ENCODE measurements around the gene BRICD5.
A peak's percentile ranks its signal among the peaks of the same experiment; 100 is the strongest.

Gene BRICD5

DNA sequence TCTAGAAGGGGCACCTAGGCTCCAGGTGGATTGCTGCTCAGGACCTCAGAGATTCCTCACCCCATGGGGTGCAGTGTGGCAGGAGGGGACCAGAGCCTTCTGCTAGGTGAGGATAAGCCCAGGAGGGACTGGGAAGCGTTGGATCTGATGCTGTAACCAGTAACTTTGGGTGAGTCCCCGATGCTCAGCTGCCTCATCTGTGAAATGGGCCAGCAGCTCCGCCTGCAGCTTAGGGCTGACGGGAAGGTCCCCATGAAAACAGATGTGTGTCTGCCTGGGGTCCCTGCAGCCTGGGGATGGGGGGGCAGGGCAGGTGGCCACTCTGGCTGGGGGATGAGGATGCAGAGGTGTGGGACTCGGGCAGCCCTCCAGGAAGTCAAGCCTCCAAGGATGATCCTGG lies 11.6 kb downstream of the BRICD5 start:
- DNase-seq (ENCODE audit: low read depth in 2 of 2) = no peak

DNA sequence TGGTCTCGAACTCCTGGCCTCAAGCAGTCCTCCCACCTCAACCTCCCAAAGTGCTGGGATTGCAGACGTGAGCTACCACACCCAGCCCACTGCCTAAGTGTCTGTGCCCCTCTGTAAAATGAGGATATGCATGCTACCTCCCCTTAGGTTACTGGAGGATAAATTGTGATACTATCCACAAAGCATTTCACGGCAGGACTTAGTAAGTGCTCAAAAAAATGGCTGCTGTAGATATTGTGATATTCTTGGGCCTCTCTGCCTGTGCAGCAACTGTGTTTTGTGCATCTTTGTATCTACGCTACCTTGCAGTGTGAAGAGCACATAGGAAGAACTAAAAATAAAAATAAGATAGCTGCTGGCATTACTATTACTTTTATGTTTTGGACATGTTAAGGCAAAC lies 12.4 kb downstream of the BRICD5 start:
- no peak for DNase-seq (ENCODE audit: low read depth in 2 of 2)

DNA sequence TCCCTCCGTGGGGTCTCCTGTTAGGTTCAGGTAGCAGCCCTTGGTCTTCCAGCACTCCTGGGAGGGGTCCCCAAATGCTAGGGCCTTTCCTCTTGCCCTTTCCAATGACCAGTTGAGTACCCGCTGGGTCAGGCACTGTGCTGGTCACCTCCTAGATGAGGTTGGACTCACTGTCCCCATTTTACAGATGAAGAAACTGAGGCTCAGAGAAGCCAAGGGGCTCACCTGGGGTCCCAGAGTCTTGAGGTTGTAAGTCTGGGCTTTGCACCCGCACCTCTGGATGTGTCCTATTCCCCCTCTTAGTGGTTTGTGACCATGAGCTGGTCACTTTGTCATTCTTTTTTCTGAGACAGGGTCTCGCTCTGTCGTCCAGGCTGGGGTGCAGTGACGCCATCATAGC lies 12.9 kb downstream of the BRICD5 start:
- DNase-seq (ENCODE audit: low read depth in 2 of 2) = no peak

DNA sequence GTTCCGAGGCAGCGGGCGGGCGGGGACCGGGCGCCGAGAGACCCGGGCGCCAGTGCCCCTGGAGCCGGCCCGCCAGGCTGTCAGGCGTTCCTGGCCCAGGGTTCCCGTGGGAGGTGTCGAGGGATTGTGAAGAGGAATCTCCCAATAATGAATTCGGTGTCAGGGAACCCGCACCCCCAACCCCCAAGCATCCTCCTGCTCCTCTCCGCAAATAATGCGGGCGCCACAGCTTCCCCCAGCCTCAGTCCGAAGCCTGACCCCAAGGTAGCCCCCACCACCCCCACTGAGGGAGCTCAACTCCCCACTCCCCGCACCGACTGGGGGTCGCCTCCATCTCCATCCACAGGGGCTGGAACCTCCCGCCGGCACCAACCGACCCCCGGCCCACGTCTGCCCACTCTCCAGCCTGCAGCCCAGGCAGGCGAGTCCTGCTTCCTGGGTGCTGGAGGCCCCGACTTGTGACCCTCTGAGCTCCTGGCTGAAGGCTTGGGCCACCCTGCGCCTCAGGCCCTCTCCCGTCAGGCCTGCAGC lies 13.6 kb downstream of the BRICD5 start:
- DNase-seq (ENCODE audit: low read depth in 2 of 2) = no peak

DNA sequence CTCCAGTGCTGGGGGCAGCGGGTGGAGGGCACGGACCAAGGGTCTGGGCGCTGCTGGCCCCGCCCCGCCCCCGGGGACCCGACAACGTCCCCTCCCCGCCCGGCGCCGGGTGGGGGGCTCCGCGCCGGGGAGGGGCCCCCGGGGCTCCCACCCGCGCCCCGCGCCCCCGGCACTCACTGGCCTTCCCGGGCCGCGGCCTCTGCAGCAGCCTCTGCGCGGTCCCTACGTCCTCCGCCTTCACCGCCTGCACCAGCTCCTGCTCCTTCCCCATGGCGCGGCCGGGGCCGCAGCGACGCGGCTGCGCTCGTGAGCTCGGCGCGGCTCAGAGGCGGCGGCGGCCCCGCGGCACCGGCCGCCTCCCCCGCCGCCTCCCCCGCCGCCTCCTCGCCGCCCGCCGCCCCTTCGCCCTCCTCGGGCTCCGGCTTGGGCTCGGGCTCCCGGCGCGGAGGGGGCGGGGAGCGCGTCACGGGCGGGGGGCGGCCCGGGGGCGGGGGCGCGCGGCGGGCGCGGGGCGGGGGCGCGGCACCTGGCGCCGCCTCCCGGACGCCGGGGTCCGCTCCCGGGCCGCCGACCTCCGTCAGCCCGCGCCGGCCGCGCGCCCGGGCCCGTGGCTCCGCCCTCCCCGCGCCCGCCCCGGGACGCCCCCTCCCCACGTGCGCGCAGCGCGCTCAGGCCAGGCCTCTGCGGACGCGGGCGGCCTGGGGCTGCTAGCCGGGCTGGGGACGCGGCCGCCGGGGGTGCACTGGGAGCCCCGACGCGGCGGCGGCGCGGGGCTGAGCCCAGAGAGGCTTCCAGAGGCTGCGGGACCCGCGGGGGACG lies 14.3 kb downstream of the BRICD5 start, which contains the start of gene CASKIN1:
Gene CASKIN1 (minus strand): TSS at position 444 of the 819 bp plus-strand sequence. CDS start 173 bp downstream, at position 271.
- no peak for DNase-seq (ENCODE audit: low read depth in 2 of 2)

DNA sequence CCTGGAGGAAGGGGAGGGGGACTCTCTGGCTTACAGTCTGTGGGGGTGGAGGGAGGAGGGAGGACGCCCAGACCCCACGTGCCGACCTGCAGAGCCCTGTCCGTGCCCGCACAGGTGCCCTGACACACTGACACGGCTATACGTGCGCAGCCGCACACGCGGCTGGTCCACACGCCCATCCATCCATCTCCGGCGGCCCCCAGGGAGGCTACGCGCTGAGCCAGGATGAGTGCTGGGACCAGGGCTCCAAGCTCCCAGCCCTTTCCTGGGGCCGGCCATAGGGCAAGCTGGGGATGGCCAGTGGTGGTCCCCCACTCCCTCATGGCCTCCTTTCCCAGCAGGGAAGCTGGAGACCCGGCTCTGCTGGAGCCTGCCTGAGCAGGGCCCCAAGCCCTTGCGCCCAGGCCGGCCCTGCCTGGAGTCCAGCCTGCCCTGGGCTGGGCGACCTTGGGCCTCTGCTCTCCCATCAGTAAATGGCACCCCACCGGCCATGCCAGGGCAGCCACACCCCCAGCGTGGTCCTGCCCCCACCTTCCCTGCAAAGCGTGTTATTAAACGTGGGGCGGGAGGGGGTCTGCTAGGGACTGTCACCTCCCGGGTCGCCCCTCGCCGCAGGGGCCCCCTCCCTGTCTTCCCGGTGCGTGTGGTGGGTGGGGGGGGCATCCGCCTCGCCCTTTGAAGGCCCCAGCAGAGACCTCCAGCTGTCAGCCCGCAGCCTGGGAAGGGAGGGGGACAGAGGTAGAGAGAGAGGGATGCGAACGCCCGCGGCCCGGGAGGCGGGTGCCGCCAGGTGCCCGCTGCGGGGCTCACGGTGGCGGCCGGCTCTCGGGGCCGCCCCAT lies 15.1 kb downstream of the BRICD5 start:
- DNase-seq (ENCODE audit: low read depth in 2 of 2) = no peak

DNA sequence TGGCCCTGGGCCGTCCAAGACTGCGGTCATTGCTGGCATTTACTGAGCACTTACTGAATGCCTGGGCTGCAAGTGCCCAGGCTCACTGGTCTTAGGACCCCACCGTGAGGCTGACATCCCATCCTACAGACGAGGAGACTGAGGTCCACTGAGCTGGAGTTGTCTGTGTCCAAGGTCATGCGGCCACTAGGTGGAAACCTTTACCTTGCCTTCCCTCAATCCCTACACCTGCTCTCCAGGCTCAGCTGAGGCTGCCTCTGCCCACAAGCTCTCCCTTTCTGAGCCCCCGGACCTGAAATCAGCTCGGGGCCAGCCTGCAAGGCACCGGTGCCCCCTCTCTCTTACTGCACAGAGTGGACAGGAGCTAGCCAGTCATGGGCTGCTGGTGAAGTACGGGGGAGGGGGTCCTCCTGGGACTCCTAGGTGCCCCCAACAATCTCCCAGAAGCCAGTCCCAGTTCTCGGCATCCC lies 15.8 kb downstream of the BRICD5 start:
- DNase-seq (ENCODE audit: low read depth in 2 of 2) = peak; percentile 10 to 19

DNA sequence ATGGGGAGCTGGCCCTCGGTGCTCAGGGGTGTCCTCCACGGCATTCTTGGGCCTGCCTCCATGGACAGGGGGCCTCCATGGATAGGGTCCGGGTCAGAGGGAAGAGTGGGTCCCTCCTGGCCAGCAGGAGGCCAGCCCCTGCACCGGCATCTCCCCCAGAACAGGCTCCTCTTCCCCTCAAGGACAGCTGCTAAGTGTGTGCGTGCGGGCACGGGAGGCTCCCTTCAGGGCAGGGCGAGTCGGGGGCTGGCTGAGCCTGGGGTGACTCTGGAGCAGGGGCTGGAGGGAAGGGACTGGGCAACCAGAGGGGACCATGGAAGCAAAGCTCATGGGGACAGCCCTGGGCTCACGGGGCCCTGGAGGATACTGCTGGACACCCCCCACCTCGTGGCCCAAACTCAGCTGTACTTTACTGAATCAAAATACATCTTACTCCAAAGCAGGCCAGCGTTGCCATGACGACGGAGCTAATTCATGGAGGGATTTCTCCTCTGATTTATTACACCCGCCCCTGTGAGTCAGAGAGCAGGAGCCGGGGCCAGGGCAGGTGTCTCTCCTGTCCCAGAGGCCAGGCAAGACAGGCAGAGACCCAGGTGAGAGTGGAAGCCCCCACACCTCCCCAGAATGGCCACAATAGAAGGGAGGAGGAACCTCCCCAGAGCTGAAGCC lies 16.4 kb downstream of the BRICD5 start:
- no peak for DNase-seq (ENCODE audit: low read depth in 2 of 2)

DNA sequence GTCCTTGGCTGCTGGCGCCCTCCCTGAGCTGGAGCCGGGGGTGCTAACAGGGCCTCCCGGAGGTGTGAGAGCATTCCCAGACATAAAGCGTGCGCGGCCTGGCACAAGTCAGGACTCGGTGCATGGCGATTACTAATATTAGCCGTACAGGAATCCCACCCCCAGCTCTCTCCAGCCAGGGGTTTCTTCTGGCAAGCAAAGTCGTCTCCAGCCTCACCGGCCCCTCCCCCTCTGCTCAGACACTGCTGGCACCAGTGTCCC lies 19.3 kb downstream of the BRICD5 start:
- DNase-seq (ENCODE audit: low read depth in 2 of 2) = no peak

DNA sequence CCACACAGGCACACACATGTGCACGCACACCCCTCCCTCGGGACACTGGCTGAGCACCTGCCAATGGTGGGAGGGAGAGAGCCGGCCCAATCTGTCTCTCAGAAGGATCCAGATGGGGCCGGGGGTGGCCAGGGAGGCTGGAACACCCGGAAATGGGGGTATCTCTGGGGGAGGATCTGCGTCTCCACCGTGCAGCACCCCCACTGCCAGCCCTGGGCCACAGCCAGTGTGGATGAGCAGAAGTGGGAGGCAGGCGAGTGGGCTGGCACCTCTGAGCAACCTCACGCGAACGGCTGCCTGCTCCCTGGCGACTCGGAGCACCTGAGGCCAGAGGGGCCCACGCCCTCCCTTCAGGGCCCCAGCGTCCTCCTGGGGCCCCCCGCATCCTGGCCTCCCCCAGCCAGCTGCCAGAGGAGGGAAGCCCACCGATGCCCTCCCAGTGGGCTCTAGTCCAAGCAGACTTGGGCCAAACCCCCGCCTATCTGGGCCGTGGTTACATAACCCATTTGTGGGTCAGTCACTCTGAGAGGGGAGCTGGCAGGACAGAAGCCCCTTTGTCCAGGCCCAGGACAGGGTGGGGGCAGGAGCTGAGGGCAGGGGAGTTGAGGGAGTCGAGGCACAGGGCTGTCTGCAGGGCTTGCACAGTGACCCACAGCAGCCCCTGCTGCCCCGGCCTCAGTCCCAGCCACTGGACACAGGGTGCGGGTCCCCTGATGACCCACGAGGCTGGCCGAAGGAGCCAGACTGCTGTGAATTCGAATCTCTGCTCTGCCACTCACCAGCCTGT lies 19.8 kb downstream of the BRICD5 start:
- DNase-seq (ENCODE audit: low read depth in 2 of 2) = no peak

DNA sequence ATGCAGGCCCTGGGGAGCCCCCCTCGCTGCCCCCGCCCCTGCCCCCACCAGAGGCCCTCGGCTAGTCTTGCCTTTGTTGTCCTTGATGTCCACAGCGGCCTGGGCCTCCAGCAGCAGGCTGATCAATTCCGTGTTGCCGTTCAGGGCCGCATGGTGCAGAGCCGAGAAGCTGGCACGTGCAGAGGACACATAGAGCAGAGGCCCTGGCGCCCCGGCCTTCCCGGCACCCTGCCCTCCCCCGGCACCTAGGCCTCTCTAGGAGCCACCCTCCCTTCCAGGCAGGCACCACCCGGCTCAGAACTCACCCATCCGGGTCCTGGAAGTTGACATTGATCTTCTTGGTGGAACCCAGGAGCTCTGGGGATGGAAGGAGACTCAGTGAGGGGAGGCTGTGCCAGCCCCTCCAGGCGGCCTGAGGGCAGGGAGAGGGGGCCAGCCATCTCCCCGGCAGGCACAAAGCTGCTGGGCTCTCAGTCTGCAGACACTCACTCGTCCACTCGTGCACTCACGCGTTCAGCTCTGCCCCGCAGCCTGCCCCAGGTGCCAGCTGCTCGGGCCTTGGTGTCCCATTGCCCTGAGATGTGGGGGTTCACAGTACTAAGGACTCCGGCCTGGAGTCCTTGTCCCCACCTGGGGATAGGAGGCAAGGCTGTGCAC lies 20.5 kb downstream of the BRICD5 start:
- no peak for DNase-seq (ENCODE audit: low read depth in 2 of 2)

DNA sequence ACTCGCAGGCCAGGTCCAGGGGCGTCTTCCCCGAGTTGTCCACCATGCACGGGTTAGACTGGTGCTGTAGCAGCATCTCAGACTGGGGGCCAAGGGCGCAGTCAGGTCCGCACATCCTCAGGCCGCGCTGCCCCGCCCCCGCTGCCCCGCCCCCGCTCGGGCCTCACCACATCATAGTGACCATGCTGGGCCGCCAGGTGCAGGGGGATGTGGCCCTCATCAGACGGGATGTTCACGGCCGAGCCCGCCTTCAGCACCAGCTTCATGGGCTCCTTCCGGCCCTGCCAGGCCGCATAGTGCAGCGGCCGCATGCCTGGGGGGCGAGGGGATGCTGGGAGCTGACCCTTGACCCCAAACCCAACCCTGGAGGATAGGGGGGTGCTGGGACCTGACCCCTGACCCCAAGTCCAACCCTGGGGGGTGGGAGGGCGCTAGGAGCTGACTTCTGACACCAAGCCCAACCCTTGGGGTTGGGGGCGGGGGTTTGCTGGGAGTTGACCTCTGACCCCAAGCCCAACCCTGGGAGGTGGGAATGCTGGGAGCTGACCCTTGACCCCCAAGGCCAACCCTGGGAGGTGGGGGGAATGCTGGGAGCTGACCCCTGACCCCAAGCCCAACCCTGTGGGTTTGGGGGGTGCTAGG lies 21.3 kb downstream of the BRICD5 start:
- no peak for DNase-seq (ENCODE audit: low read depth in 2 of 2)

DNA sequence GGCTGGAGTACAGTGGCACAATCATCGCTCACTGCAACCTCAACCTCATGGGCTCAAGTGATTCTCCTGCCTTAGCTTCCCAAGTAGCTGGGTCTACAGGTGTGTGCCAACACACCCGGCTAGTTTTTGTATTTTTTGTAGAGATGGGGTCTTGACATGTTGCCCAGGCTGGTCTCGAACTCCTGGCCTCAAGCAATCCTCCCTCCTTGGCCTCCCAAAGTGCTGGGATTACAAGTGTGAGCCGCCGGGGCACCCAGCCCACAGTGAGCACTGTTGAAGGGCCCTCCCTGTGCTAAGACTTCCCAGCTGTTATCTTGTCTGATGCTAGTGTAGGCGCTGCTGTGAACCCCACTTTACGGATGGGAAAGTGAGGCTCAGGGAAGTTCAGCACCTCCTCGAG lies 22.3 kb downstream of the BRICD5 start:
- no peak for DNase-seq (ENCODE audit: low read depth in 2 of 2)

DNA sequence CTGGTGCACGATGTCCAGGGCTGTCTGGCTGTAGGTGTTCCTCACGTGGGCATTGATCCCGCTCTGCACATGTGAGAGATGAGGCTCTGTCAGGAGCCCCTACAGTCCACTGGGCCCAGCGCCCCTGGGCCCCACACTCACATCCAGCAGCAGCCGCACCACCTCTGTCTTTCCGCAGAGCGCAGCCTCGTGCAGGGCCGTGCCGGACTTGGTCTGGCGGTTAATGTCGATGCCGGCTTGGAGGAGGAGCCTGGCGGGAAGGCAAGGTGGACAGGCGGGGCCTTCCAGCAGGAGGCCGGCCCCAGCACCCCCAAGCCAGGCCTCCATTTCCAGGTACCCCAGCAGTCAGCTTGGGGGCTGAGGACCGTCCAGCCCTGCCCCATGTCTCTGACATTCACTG lies 23.5 kb downstream of the BRICD5 start:
- no peak for DNase-seq (ENCODE audit: low read depth in 2 of 2)

DNA sequence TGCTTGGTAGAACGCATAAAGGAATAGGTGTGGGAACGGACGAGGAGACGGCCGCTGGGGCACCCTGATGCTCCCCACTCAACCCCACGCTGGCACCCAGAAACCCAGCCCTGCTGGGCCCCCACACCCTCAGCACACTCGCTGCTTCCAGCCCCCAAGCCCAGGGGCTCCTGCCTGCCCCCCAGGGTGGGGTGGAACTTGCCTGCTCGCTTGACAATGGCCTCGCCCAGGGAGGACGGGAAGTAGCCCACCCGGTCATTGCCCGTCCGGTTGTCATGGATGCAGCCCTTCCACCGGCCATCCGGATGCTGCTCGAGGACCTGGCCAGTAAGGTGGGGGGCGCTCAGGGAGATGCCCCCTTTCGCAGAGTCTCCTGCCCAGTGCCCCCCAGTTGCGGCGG lies 24.2 kb downstream of the BRICD5 start:
- DNase-seq (ENCODE audit: low read depth in 2 of 2) = no peak

DNA sequence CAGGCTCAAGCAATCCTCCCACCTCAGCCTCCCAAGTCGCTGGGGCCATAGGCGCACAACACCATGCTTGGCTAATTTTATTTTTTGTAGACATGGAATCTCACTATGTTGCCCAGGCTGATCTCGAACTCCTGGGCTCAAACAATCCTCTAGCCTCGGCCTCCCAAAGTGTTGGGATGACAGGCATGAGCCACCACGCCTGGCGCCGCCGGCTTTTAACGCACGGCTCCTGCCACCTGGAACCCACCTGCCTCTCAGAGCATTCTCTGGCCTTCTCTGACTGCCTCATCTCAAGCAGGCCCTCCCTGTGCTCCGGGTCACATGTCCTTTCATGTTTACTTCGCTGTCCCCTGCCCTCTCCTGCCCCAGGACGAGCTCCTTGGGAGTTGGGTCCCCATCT lies 24.6 kb downstream of the BRICD5 start:
- no peak for DNase-seq (ENCODE audit: low read depth in 2 of 2)

DNA sequence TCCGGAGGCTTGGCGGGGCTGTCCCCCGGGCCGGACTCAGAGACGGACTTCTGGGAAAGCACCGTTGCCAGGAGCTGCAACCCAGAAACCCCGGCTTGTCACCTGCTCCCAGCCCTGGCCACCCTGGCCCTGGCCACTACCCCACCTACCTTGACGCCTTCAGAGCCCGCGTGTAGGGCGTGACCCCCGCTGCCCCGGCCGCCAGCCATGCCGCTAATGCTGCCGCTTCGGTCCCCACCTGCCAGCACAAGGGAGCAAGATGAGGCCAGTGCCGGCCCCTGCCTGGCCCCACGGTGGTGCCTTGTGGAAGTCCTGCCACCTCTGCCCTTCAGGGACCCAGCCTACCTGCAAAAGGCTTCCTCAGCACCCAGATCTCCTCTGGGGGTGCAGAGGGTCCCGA lies 25.7 kb downstream of the BRICD5 start:
- no peak for DNase-seq (ENCODE audit: low read depth in 2 of 2)

DNA sequence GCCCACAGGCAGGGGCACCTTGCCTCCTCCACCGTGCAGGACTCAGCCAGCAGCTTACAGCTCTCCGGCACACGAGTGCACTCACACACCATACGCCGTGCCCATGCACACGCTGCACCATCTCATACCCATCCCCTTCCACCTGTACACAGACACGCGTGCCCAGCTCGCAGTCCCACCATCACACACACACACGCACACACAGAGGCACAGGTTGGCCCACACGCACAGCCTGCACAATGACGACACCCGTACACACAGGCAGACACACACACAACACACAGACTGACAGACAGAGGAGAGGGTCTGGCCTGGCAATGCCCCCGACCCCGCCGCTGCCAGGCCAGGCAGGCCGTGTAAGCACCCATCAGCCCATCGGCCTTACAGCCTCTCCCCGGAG lies 26.3 kb downstream of the BRICD5 start:
- DNase-seq (ENCODE audit: low read depth in 2 of 2) = no peak

DNA sequence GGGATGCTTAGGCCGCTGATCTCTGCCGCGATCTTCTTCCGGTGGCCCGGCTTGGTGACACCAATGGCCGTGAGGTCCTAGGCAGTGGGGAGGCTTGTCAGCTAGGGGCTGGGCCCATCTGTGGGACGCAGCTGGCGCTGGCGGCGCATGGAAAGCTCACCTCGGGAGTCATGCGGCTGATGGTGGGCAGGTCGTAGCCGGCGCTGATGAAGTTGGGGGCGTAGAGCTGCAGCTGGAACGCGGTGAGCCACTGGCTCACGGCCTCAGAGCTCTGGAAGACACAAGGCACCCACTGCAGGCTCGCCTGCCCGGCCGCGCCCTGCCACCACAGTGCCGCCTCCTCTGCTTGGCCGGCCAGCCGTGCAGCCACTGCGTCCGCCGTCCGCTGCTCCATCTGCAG lies 27.0 kb downstream of the BRICD5 start:
- no peak for DNase-seq (ENCODE audit: low read depth in 2 of 2)

DNA sequence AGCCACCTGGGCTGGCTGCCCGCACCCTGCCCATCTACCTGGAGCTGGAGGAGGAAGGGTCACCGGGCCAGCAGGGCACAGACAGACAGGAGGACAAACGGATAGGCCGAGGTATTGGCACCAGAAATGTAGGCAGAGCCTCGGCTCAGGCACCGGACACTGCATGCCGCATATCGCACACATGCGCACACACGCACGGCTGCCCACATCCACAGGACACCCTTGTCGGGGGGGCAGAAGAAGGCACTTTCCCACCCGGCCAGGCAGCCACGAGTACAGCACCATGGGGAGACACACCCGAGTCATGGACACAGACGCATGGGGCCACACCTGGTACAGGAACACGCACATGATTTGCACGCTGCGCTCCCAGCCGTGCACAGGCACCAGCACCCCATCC lies 28.7 kb downstream of the BRICD5 start:
- no peak for DNase-seq (ENCODE audit: low read depth in 2 of 2)

Data from stimulated activated CD8-positive, alpha-beta memory T cell treated with anti-CD3 and anti-CD28 coated beads, Interleukin-7, amount 100 ng/mL, for 1 hour (primary cell).